Thyroid gland (tissue), 4 donors: ENCODE data around the gene CPA3.

Source experiments
- POLR2A ChIP-seq, 2 donors: fragments of 450-650 bp; IDR thresholded peaks; one replicate each; pipeline ENCODE4 v1.6.1; 2017; ENCODE audit warnings: antibody characterized with exemption in 2 of 2, mild to moderate bottlenecking in 2 of 2, moderate library complexity in 1 of 2
- TF ChIP-seq, protein P1 (sequence below), 6 experiments: fragments of 200-600 bp in 3 of 6; fragments of 450-650 bp in 3 of 6; sonication (generic) in 3 of 6; IDR thresholded peaks; one replicate each; pipeline ENCODE4 v1.5.1; 2016 to 2019; ENCODE audit warnings: antibody characterized with exemption in 6 of 6, mild to moderate bottlenecking in 2 of 6, inconsistent platforms in 1 of 6, moderate library complexity in 1 of 6

DNA sequence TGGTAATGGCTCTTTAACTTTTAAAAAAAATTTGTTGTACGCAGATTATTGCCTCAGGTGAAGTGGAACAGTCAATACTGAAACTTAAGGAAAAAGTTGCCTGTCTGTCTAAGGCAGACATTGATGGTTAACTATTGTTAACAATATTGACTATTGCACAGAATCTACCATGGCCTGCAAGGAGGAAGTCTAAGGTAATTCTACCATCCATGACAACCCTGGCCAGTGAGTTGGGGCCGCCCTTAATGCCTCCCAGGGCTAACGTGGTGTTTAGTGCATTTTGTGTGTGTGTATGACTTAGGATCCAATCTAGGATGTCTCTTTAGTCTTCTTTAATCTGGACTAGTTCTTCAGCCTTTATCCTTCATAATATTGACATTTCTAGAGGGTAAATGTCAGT is 39.6 kb upstream of the CPA3 start:
- TF ChIP-seq, protein P1, sequence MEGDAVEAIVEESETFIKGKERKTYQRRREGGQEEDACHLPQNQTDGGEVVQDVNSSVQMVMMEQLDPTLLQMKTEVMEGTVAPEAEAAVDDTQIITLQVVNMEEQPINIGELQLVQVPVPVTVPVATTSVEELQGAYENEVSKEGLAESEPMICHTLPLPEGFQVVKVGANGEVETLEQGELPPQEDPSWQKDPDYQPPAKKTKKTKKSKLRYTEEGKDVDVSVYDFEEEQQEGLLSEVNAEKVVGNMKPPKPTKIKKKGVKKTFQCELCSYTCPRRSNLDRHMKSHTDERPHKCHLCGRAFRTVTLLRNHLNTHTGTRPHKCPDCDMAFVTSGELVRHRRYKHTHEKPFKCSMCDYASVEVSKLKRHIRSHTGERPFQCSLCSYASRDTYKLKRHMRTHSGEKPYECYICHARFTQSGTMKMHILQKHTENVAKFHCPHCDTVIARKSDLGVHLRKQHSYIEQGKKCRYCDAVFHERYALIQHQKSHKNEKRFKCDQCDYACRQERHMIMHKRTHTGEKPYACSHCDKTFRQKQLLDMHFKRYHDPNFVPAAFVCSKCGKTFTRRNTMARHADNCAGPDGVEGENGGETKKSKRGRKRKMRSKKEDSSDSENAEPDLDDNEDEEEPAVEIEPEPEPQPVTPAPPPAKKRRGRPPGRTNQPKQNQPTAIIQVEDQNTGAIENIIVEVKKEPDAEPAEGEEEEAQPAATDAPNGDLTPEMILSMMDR (IDR thresholded peaks at IDR 0.05): no peak
- no peak for TF ChIP-seq POLR2A (IDR thresholded peaks at IDR 0.05)
